DOHH2 (cell line): ENCODE data around the gene TMEM258.
A peak's percentile ranks its signal among the peaks of the same experiment; 100 is the strongest.

Experiments used
- H3F3A ChIP-seq: fragments of 200-600 bp; sonication (generic), shearing (Covaris generic); 2 replicates; pipeline ENCODE4 v1.6.0; 2016; ENCODE audit warnings: antibody characterized with exemption, mild to moderate bottlenecking; ENCODE audit not compliant: control insufficient read depth, insufficient read depth
- H3K27ac ChIP-seq: fragments of 200-600 bp; sonication (generic); 2 replicates; pipeline ENCODE4 v1.5.1; 2014; ENCODE audit warnings: low read depth, mild to moderate bottlenecking, low read length, moderate library complexity
- H3K27me3 ChIP-seq: fragments of 200-600 bp; sonication (generic); 2 replicates; pipeline ENCODE4 v1.6.1; 2014; ENCODE audit warnings: mild to moderate bottlenecking, low read length, mixed read lengths; ENCODE audit not compliant: control insufficient read depth
- H3K36me3 ChIP-seq: fragments of 200-600 bp; sonication (generic); 2 replicates; pipeline ENCODE4 v1.6.1; 2014; ENCODE audit warnings: mild to moderate bottlenecking, low read length, moderate library complexity, mixed read lengths; ENCODE audit not compliant: control insufficient read depth
- H3K4me1 ChIP-seq: fragments of 200-600 bp; sonication (generic); 2 replicates; pipeline ENCODE4 v1.6.1; 2014; ENCODE audit warnings: mild to moderate bottlenecking, low read length, mixed read lengths; ENCODE audit not compliant: control insufficient read depth
- H3K4me2 ChIP-seq: fragments of 200-600 bp; sonication (generic); 2 replicates; pipeline ENCODE4 v1.6.0; 2014; ENCODE audit warnings: mild to moderate bottlenecking, low read length, moderate library complexity
- H3K4me3 ChIP-seq: fragments of 200-600 bp; sonication (generic); 2 replicates; pipeline ENCODE4 v1.5.1; 2014; ENCODE audit warnings: mild to moderate bottlenecking, low read length, mixed read lengths
- H3K79me2 ChIP-seq: fragments of 200-600 bp; sonication (generic); 2 replicates; pipeline ENCODE4 v1.6.1; 2014; ENCODE audit warnings: mild to moderate bottlenecking, low read length, mixed read lengths; ENCODE audit not compliant: control insufficient read depth
- H3K9me2 ChIP-seq: fragments of 200-600 bp; sonication (generic); replicated peaks from 2 replicates; pipeline ENCODE4 v1.6.1; 2014; ENCODE audit warnings: mild to moderate bottlenecking, low read length, mixed read lengths; ENCODE audit not compliant: control insufficient read depth
- H3K9me3 ChIP-seq: fragments of 200-600 bp; sonication (generic); 2 replicates; pipeline ENCODE4 v1.6.1; 2014; ENCODE audit warnings: antibody characterized with exemption, low read length, mixed read lengths; ENCODE audit not compliant: control insufficient read depth, insufficient read depth
- H4K20me1 ChIP-seq: fragments of 200-600 bp; sonication (generic); 2 replicates; pipeline ENCODE4 v1.6.0; 2014; ENCODE audit warnings: low read depth, mild to moderate bottlenecking, antibody characterized with exemption, low read length, moderate library complexity; ENCODE audit not compliant: control insufficient read depth, insufficient read depth
- CTCF ChIP-seq: fragments of 200-600 bp; sonication (generic); IDR thresholded peaks from one replicate; pipeline ENCODE4 v1.5.1; 2014; ENCODE audit warnings: antibody characterized with exemption, mild to moderate bottlenecking, low read depth, low read length; ENCODE audit not compliant: poor library complexity, severe bottlenecking
- EZH2phosphoT487 ChIP-seq: fragments of 200-600 bp; sonication (generic); IDR thresholded peaks from 2 replicates; pipeline ENCODE4 v1.6.1; 2017; ENCODE audit warnings: borderline replicate concordance, mild to moderate bottlenecking, antibody characterized with exemption, low read length, moderate library complexity, mixed read lengths

Gene TMEM258

DNA sequence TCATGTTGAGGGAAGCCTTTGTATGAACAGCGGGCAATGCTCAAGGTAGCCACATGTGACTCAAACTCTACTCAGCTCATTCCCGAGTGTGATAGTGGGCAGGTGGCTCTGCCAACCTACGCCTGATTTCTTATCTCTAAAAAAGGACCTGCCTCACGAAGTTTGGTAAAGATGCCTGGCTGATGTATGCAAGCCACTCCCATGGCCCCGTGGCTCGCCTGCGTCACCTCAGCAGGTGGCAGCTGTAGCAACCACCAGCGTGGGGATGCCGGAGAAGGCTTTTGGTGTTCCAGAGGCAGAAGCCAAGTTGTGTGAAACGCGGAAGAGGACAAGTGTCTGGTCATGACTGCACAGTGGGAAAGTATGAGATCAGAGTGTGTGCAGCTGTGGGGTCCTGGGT lies 41.1 kb upstream of the TMEM258 start:
- H3K4me1 ChIP-seq: peaks cover 63% of the 10 kb centered on the region
- no peaks in the 10 kb centered on the region for H3K9me3 ChIP-seq
- peaks cover 95% of the 10 kb centered on the region for H3K36me3 ChIP-seq
- no peaks in the 10 kb centered on the region for H3K27me3 ChIP-seq
- peak overlapping the region; percentile 95 for H3K27ac ChIP-seq
- TF ChIP-seq EZH2phosphoT487: no peak
- no peak for TF ChIP-seq CTCF
- peaks cover 24% of the 10 kb centered on the region for H3F3A ChIP-seq
- H3K79me2 ChIP-seq: peaks cover 99% of the 10 kb centered on the region
- H3K9me2 ChIP-seq: no peaks in the 10 kb centered on the region
- H3K4me2 ChIP-seq: peak overlapping the region; percentile 87
- H3K4me3 ChIP-seq: peak overlapping the region; percentile 84
- H4K20me1 ChIP-seq: peaks cover 20% of the 10 kb centered on the region; the same call in 1 of the 2 replicates

GRCh38 chr11:61832754-61833153 lies 40.4 kb upstream of the TMEM258 start:
- Histone ChIP-seq H3K27me3 (no peaks in the 10 kb centered on the region), H3K27ac (peak overlapping the region; percentile 95), H3K9me3 (no peaks in the 10 kb centered on the region), H3K9me2 (no peaks in the 10 kb centered on the region), H3K36me3 (peaks cover 93% of the 10 kb centered on the region), H3F3A (peaks cover 24% of the 10 kb centered on the region), H3K4me1 (peaks cover 63% of the 10 kb centered on the region), H3K79me2 (peaks cover 98% of the 10 kb centered on the region), H3K4me2 (peak overlapping the region; percentile 87), H4K20me1 (peaks cover 20% of the 10 kb centered on the region; the same call in 1 of the 2 replicates), H3K4me3 (peak overlapping the region; percentile 84)
- no peak for TF ChIP-seq CTCF
- TF ChIP-seq EZH2phosphoT487: no peak

DNA sequence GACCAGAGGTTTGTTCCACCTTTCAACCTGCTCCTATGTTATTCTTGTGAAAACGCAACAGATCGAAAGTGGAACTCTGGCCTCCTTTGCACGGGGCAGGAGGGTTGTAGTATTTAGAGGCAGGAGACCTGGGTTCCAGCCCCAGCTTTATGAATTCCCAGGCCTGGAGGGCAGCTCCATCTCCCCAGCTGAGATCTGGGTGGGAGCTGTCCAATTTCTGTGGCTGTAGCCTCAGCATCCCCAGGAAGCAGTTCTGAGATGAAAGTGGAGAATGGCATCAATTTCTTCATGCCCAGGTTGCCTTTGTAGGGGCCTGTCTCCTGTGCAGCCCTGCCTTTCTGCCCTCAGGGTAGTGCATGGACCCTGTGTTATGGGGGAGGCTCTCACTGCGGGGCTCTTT lies 39.8 kb upstream of the TMEM258 start:
- Histone ChIP-seq H3K9me3 (no peaks in the 10 kb centered on the region), H3K4me2 (peak overlapping the region; percentile 87), H3K9me2 (no peaks in the 10 kb centered on the region), H3K4me3 (peak overlapping the region; percentile 84), H3K27me3 (no peaks in the 10 kb centered on the region), H4K20me1 (peaks cover 20% of the 10 kb centered on the region; the same call in 1 of the 2 replicates), H3K27ac (peak overlapping the region; percentile 95), H3K4me1 (peaks cover 66% of the 10 kb centered on the region), H3K79me2 (peaks cover 96% of the 10 kb centered on the region), H3F3A (peaks cover 24% of the 10 kb centered on the region), H3K36me3 (peaks cover 88% of the 10 kb centered on the region)
- no peak for TF ChIP-seq CTCF
- TF ChIP-seq EZH2phosphoT487: no peak
